Osteocyte (in vitro differentiated cells): ENCODE measurements around the gene LAPTM5. TPM values are rescaled to one million over a fixed set of nuclear protein-coding genes. Genes with fewer than 3 reads are reported as not detected.

Experiments
- DNase-seq: peaks from one replicate; pipeline ENCODE4 v3.0.0; 2021; ENCODE audit warnings: mixed read lengths; ENCODE audit not compliant: unreplicated experiment; ENCODE audit errors: extremely low spot score
- H3K27ac Mint-ChIP-seq: one replicate; pipeline ENCODE4 v1.8.0; 2021; ENCODE audit warnings: mild to moderate bottlenecking, mixed read lengths; ENCODE audit not compliant: unreplicated experiment
- H3K27me3 Mint-ChIP-seq: one replicate; pipeline ENCODE4 v1.8.0; 2021; ENCODE audit warnings: mixed read lengths; ENCODE audit not compliant: unreplicated experiment
- H3K36me3 Mint-ChIP-seq: one replicate; pipeline ENCODE4 v1.8.0; 2021; ENCODE audit warnings: mixed read lengths; ENCODE audit not compliant: unreplicated experiment
- H3K4me1 Mint-ChIP-seq: one replicate; pipeline ENCODE4 v1.8.0; 2021; ENCODE audit warnings: mixed read lengths; ENCODE audit not compliant: unreplicated experiment
- H3K4me3 Mint-ChIP-seq: one replicate; pipeline ENCODE4 v1.8.0; 2021; ENCODE audit warnings: mild to moderate bottlenecking, moderate library complexity, mixed read lengths; ENCODE audit not compliant: unreplicated experiment
- H3K9me3 Mint-ChIP-seq: one replicate; pipeline ENCODE4 v1.8.0; 2021; ENCODE audit warnings: mixed read lengths; ENCODE audit not compliant: unreplicated experiment
- CTCF ChIP-seq: fragments of 200-600 bp; sonication (generic); IDR thresholded peaks from 2 replicates; pipeline ENCODE4 v1.5.0; 2021; ENCODE audit warnings: antibody characterized with exemption, mild to moderate bottlenecking, moderate library complexity
- total RNA-seq: library from RNA; stranded (reverse); gene quantifications from 2 replicates; pipeline ENCODE4 v1.2.1, GENCODE V29; 2021

Gene LAPTM5
- total RNA-seq, 1 donor from 2014 or later = not detected

DNA sequence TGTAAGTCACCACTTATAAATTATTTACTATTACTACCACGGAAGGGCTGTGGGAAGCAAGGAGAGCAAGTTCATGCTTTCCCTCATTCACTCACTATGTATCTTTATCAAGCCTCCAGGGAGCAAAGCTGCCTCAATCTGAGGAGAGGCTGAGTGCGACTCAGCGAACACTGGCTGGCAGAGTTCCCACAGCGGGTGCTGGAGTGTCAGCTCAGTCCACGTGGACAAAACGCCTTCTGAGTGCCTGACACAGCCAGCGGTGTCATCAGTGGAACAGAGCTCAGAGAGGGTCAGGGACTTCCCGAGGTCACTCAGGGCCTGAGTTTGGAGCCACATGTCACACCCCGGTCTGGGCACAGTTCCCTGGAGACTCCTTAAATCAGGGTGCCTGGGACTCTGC lies 51.0 kb downstream of the LAPTM5 start:
- Mint-ChIP-seq H3K36me3 (no peaks in the 10 kb centered on the region), H3K4me3 (no peak overlapping the region), H3K9me3 (no peaks in the 10 kb centered on the region), H3K4me1 (no peaks in the 10 kb centered on the region), H3K27me3 (peaks cover 19% of the 10 kb centered on the region), H3K27ac (no peak overlapping the region)
- TF ChIP-seq CTCF = no peak
- no peak for DNase-seq

DNA sequence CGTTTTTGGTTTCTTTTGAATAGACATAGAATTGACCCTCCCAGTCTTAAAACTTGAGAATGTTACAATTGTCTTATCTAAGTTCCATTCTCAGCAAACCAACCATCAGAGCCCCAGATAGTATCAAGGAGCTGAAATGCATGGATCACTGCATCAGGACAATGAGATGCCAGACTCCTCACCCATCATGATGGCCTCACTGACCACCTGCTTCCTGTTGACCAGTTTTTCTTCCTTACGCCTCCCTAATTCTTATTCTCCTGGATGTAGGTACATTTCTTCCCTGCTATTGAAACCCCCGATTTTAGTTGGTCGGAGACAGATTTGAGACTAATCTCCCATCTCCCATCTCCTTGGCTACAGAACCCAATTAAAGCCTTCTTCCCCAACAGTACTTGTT lies 51.9 kb downstream of the LAPTM5 start:
- no peak overlapping the region for H3K4me3 Mint-ChIP-seq
- no peaks in the 10 kb centered on the region for H3K9me3 Mint-ChIP-seq
- H3K4me1 Mint-ChIP-seq = no peaks in the 10 kb centered on the region
- no peak for TF ChIP-seq CTCF
- DNase-seq = no peak
- H3K27me3 Mint-ChIP-seq = peaks cover 16% of the 10 kb centered on the region
- no peaks in the 10 kb centered on the region for H3K36me3 Mint-ChIP-seq
- H3K27ac Mint-ChIP-seq = no peak overlapping the region

- no peak for TF ChIP-seq CTCF
- no peak overlapping the region for H3K27ac Mint-ChIP-seq
- H3K4me3 Mint-ChIP-seq = no peak overlapping the region
- H3K9me3 Mint-ChIP-seq = no peaks in the 10 kb centered on the region
- H3K27me3 Mint-ChIP-seq = peaks cover 16% of the 10 kb centered on the region
- no peak for DNase-seq
- H3K36me3 Mint-ChIP-seq = no peaks in the 10 kb centered on the region
- no peaks in the 10 kb centered on the region for H3K4me1 Mint-ChIP-seq
These were observed 52.6 kb downstream of the LAPTM5 start for GRCh38 chr1:30704765-30705509.

- H3K27me3 Mint-ChIP-seq = peaks cover 11% of the 10 kb centered on the region
- no peak for TF ChIP-seq CTCF
- H3K4me1 Mint-ChIP-seq = no peaks in the 10 kb centered on the region
- no peak for DNase-seq
- no peak overlapping the region for H3K4me3 Mint-ChIP-seq
- no peak overlapping the region for H3K27ac Mint-ChIP-seq
- no peaks in the 10 kb centered on the region for H3K36me3 Mint-ChIP-seq
- no peaks in the 10 kb centered on the region for H3K9me3 Mint-ChIP-seq
These were observed 53.3 kb downstream of the LAPTM5 start for GRCh38 chr1:30704271-30704670.

DNA sequence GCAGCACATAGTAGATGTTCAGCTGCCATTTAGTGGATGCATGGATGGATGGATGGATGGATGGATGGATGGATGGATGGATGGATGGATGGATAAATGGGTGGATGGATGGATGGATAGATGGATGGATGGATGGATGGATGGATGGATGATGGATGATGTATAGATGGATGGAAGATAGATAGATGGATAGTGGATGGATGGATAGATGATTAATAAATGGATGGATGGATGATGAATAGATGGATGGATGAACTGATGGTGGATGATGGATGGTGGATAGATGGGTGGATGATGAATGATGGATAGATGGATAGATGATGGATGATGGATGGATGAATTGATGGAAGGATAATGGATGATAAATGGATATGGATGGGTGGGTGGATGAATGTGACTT lies 54.8 kb downstream of the LAPTM5 start:
- Mint-ChIP-seq H3K27ac (no peak overlapping the region), H3K9me3 (no peaks in the 10 kb centered on the region), H3K4me3 (no peak overlapping the region), H3K27me3 (peaks cover 11% of the 10 kb centered on the region), H3K36me3 (no peaks in the 10 kb centered on the region), H3K4me1 (no peaks in the 10 kb centered on the region)
- TF ChIP-seq CTCF = no peak
- no peak for DNase-seq
